DOHH2 (cell line): ENCODE measurements around the gene SERHL2.
"Not testable (repeated sequence)": the region's sequence is repeated elsewhere in the genome, so short reads cannot be mapped to it uniquely, and the experiment has no call there.

Experiments used
- H3F3A ChIP-seq: fragments of 200-600 bp; sonication (generic), shearing (Covaris generic); 2 replicates; pipeline ENCODE4 v1.6.0; 2016; ENCODE audit warnings: antibody characterized with exemption, mild to moderate bottlenecking; ENCODE audit not compliant: control insufficient read depth, insufficient read depth
- H3K27ac ChIP-seq: fragments of 200-600 bp; sonication (generic); 2 replicates; pipeline ENCODE4 v1.5.1; 2014; ENCODE audit warnings: low read depth, mild to moderate bottlenecking, low read length, moderate library complexity
- H3K27me3 ChIP-seq: fragments of 200-600 bp; sonication (generic); 2 replicates; pipeline ENCODE4 v1.6.1; 2014; ENCODE audit warnings: mild to moderate bottlenecking, low read length, mixed read lengths; ENCODE audit not compliant: control insufficient read depth
- H3K36me3 ChIP-seq: fragments of 200-600 bp; sonication (generic); 2 replicates; pipeline ENCODE4 v1.6.1; 2014; ENCODE audit warnings: mild to moderate bottlenecking, low read length, moderate library complexity, mixed read lengths; ENCODE audit not compliant: control insufficient read depth
- H3K4me1 ChIP-seq: fragments of 200-600 bp; sonication (generic); 2 replicates; pipeline ENCODE4 v1.6.1; 2014; ENCODE audit warnings: mild to moderate bottlenecking, low read length, mixed read lengths; ENCODE audit not compliant: control insufficient read depth
- H3K4me2 ChIP-seq: fragments of 200-600 bp; sonication (generic); 2 replicates; pipeline ENCODE4 v1.6.0; 2014; ENCODE audit warnings: mild to moderate bottlenecking, low read length, moderate library complexity
- H3K4me3 ChIP-seq: fragments of 200-600 bp; sonication (generic); 2 replicates; pipeline ENCODE4 v1.5.1; 2014; ENCODE audit warnings: mild to moderate bottlenecking, low read length, mixed read lengths
- H3K79me2 ChIP-seq: fragments of 200-600 bp; sonication (generic); 2 replicates; pipeline ENCODE4 v1.6.1; 2014; ENCODE audit warnings: mild to moderate bottlenecking, low read length, mixed read lengths; ENCODE audit not compliant: control insufficient read depth
- H3K9me2 ChIP-seq: fragments of 200-600 bp; sonication (generic); replicated peaks from 2 replicates; pipeline ENCODE4 v1.6.1; 2014; ENCODE audit warnings: mild to moderate bottlenecking, low read length, mixed read lengths; ENCODE audit not compliant: control insufficient read depth
- H3K9me3 ChIP-seq: fragments of 200-600 bp; sonication (generic); 2 replicates; pipeline ENCODE4 v1.6.1; 2014; ENCODE audit warnings: antibody characterized with exemption, low read length, mixed read lengths; ENCODE audit not compliant: control insufficient read depth, insufficient read depth
- H4K20me1 ChIP-seq: fragments of 200-600 bp; sonication (generic); 2 replicates; pipeline ENCODE4 v1.6.0; 2014; ENCODE audit warnings: low read depth, mild to moderate bottlenecking, antibody characterized with exemption, low read length, moderate library complexity; ENCODE audit not compliant: control insufficient read depth, insufficient read depth
- CTCF ChIP-seq: fragments of 200-600 bp; sonication (generic); IDR thresholded peaks from one replicate; pipeline ENCODE4 v1.5.1; 2014; ENCODE audit warnings: antibody characterized with exemption, mild to moderate bottlenecking, low read depth, low read length; ENCODE audit not compliant: poor library complexity, severe bottlenecking
- EZH2phosphoT487 ChIP-seq: fragments of 200-600 bp; sonication (generic); IDR thresholded peaks from 2 replicates; pipeline ENCODE4 v1.6.1; 2017; ENCODE audit warnings: borderline replicate concordance, mild to moderate bottlenecking, antibody characterized with exemption, low read length, moderate library complexity, mixed read lengths

The SERHL2 gene

GRCh38 chr22:42511401-42511891, 42.3 kb upstream of the SERHL2 start:
- H3K27me3 ChIP-seq, result no peaks in the 10 kb centered on the region
- TF ChIP-seq EZH2phosphoT487, result no peak
- TF ChIP-seq CTCF, result no peak
- no peaks in the 10 kb centered on the region for H3K9me2 ChIP-seq
- peaks cover 13% of the 10 kb centered on the region for H3K79me2 ChIP-seq
- peaks cover 48% of the 10 kb centered on the region for H3K36me3 ChIP-seq
- no peaks in the 10 kb centered on the region for H3K9me3 ChIP-seq
- H3K4me3 ChIP-seq, result no peak overlapping the region
- peak overlapping the region; percentile 1; the same call in 1 of the 2 replicates for H3K4me2 ChIP-seq
- H4K20me1 ChIP-seq, result peaks cover 18% of the 10 kb centered on the region
- H3K27ac ChIP-seq, result peak overlapping the region; percentile 20; the same call in 1 of the 2 replicates
- peaks cover 33% of the 10 kb centered on the region for H3F3A ChIP-seq
- peaks cover 38% of the 10 kb centered on the region for H3K4me1 ChIP-seq

- H3K27ac ChIP-seq, H3K4me2 ChIP-seq, H3K27me3 ChIP-seq, H3K9me3 ChIP-seq, H3K9me2 ChIP-seq, H3K4me3 ChIP-seq: not testable (repeated sequence)
- Histone ChIP-seq H3K36me3 (peaks cover 57% of the 10 kb centered on the region), H3K4me1 (peaks cover 41% of the 10 kb centered on the region), H3K79me2 (peaks cover 23% of the 10 kb centered on the region), H4K20me1 (peaks cover 18% of the 10 kb centered on the region), H3F3A (peaks cover 36% of the 10 kb centered on the region)
Measured at GRCh38 chr22:42512273-42512990, 41.3 kb upstream of the SERHL2 start.

GRCh38 chr22:42514331-42514730, 39.4 kb upstream of the SERHL2 start:
- Histone ChIP-seq H3K79me2 (peaks cover 41% of the 10 kb centered on the region), H3K4me1 (peaks cover 42% of the 10 kb centered on the region), H3F3A (peaks cover 34% of the 10 kb centered on the region), H4K20me1 (peaks cover 18% of the 10 kb centered on the region), H3K36me3 (peaks cover 72% of the 10 kb centered on the region)
- not testable (repeated sequence) for H3K9me2 ChIP-seq, H3K4me2 ChIP-seq, H3K27ac ChIP-seq, H3K27me3 ChIP-seq, H3K4me3 ChIP-seq, H3K9me3 ChIP-seq

GRCh38 chr22:42515304-42515703, 38.5 kb upstream of the SERHL2 start:
- peaks cover 51% of the 10 kb centered on the region for H3K79me2 ChIP-seq
- H3K4me1 ChIP-seq, result peaks cover 40% of the 10 kb centered on the region
- H3K9me3 ChIP-seq, H3K27me3 ChIP-seq, H3K4me2 ChIP-seq, H3K9me2 ChIP-seq, H3K27ac ChIP-seq, H3K4me3 ChIP-seq: not testable (repeated sequence)
- peaks cover 18% of the 10 kb centered on the region for H4K20me1 ChIP-seq
- H3K36me3 ChIP-seq, result peaks cover 74% of the 10 kb centered on the region
- peaks cover 29% of the 10 kb centered on the region for H3F3A ChIP-seq

- peaks cover 14% of the 10 kb centered on the region for H4K20me1 ChIP-seq
- TF ChIP-seq EZH2phosphoT487, result no peak
- no peak for TF ChIP-seq CTCF
- H3K4me1 ChIP-seq, result peaks cover 39% of the 10 kb centered on the region
- H3K36me3 ChIP-seq, result peaks cover 71% of the 10 kb centered on the region
- no peaks in the 10 kb centered on the region for H3K9me3 ChIP-seq
- peaks cover 52% of the 10 kb centered on the region for H3K79me2 ChIP-seq
- H3K4me2 ChIP-seq, result no peak overlapping the region
- H3K9me2 ChIP-seq, result no peaks in the 10 kb centered on the region
- no peak overlapping the region for H3K27ac ChIP-seq
- H3F3A ChIP-seq, result peaks cover 23% of the 10 kb centered on the region
- no peaks in the 10 kb centered on the region for H3K27me3 ChIP-seq
- no peak overlapping the region for H3K4me3 ChIP-seq
Measured at GRCh38 chr22:42515896-42516295, 37.9 kb upstream of the SERHL2 start.

GRCh38 chr22:42517103-42517502, 36.7 kb upstream of the SERHL2 start:
- not testable (repeated sequence) for H4K20me1 ChIP-seq, H3K27ac ChIP-seq, H3K9me3 ChIP-seq, H3K27me3 ChIP-seq, H3K4me3 ChIP-seq, H3K9me2 ChIP-seq
- Histone ChIP-seq H3K36me3 (peaks cover 59% of the 10 kb centered on the region), H3K4me1 (peaks cover 29% of the 10 kb centered on the region), H3F3A (peaks cover 12% of the 10 kb centered on the region), H3K4me2 (peak overlapping the region; percentile 37), H3K79me2 (peaks cover 52% of the 10 kb centered on the region)
